Measurements from ENCODE around the gene ACE.
"Not testable (repeated sequence)": the region's sequence is repeated elsewhere in the genome, so short reads cannot be mapped to it uniquely, and the experiment has no call there.

ACE gene

GRCh38 chr17:63444457-63444856 lies 32.4 kb upstream of the ACE start:
- DNase-seq (ENCODE audit: low read depth), result no peak

GRCh38 chr17:63445065-63445464 lies 31.8 kb upstream of the ACE start:
- DNase-seq (ENCODE audit: low read depth), result no peak

- peak; percentile 20 for DNase-seq (ENCODE audit: low read depth)
Measured at GRCh38 chr17:63445571-63445953, 31.3 kb upstream of the ACE start.

- DNase-seq (ENCODE audit: low read depth), result peak; percentile 42
Measured at GRCh38 chr17:63445954-63446752, 30.7 kb upstream of the ACE start, which contains the start of gene CYB561. Gene CYB561, minus strand, starts transcription at chr17:63446306. Its CDS starts 8,759 bp downstream, at chr17:63437547.

- DNase-seq (ENCODE audit: low read depth), result peak; percentile 41
Measured at GRCh38 chr17:63446753-63447470, 29.9 kb upstream of the ACE start.

- DNase-seq (ENCODE audit: low read depth), result no peak
Measured at GRCh38 chr17:63447471-63448009, 29.3 kb upstream of the ACE start.

GRCh38 chr17:63448655-63449054 lies 28.2 kb upstream of the ACE start:
- DNase-seq (ENCODE audit: low read depth), result peak; percentile 22

- no peak for DNase-seq (ENCODE audit: low read depth)
Measured at GRCh38 chr17:63450551-63450950, 26.3 kb upstream of the ACE start.

GRCh38 chr17:63451150-63451549 lies 25.7 kb upstream of the ACE start:
- no peak for DNase-seq (ENCODE audit: low read depth)

GRCh38 chr17:63452046-63452961 lies 24.6 kb upstream of the ACE start:
- DNase-seq (ENCODE audit: low read depth), result no peak

- no peak for DNase-seq (ENCODE audit: low read depth)
Measured at GRCh38 chr17:63452962-63453551, 23.8 kb upstream of the ACE start.

- DNase-seq (ENCODE audit: low read depth), result not testable (repeated sequence)
Measured at GRCh38 chr17:63454357-63454756, 22.5 kb upstream of the ACE start.

GRCh38 chr17:63454915-63455314 lies 21.9 kb upstream of the ACE start:
- DNase-seq (ENCODE audit: low read depth), result no peak

GRCh38 chr17:63455417-63455816 lies 21.4 kb upstream of the ACE start:
- DNase-seq (ENCODE audit: low read depth), result no peak

GRCh38 chr17:63458478-63458877 lies 18.4 kb upstream of the ACE start:
- no peak for DNase-seq (ENCODE audit: low read depth)

- no peak for DNase-seq (ENCODE audit: low read depth)
Measured at GRCh38 chr17:63460018-63460417, 16.8 kb upstream of the ACE start.

GRCh38 chr17:63463771-63464170 lies 13.1 kb upstream of the ACE start:
- DNase-seq (ENCODE audit: low read depth), result no peak

GRCh38 chr17:63464691-63465236 lies 12.1 kb upstream of the ACE start:
- no peak for DNase-seq (ENCODE audit: low read depth)

- DNase-seq (ENCODE audit: low read depth), result not testable (repeated sequence)
Measured at GRCh38 chr17:63468099-63468498, 8.8 kb upstream of the ACE start.

- DNase-seq (ENCODE audit: low read depth), result peak; percentile 65
Measured at GRCh38 chr17:63474174-63474573, 2.7 kb upstream of the ACE start.

Data from amniotic epithelial cell (primary cell).